Activated CD8-positive, alpha-beta memory T cell treated with anti-CD3 and anti-CD28 coated beads for 48 hours (primary cell): ENCODE results near the gene NINL.

Experiments
- DNase-seq, 3 experiments: peaks; one replicate each; pipeline ENCODE4 v3.0.0-alpha.2; 2020; ENCODE audit warnings: low read depth in 2 of 3, low spot score in 2 of 3

NINL gene

DNA sequence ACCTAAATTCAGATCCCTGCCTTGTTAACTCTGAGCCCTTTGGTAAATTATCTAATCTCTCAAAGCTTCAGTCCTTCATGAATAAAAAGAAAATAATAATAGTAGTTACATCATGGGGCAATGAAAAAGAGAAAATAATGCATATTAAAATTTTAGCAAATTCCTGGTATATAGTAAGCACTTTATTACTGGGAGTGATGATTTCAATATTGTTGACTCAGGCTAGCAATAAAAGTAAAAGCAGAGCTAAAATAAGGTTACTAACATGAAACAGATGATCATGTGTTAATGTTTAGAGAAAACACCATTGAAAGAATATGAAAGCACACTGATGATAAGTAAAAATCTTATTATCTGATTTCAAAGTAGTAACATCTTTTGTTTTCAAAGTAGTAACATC, 164.2 kb downstream of the NINL start:
- no peak for DNase-seq

DNA sequence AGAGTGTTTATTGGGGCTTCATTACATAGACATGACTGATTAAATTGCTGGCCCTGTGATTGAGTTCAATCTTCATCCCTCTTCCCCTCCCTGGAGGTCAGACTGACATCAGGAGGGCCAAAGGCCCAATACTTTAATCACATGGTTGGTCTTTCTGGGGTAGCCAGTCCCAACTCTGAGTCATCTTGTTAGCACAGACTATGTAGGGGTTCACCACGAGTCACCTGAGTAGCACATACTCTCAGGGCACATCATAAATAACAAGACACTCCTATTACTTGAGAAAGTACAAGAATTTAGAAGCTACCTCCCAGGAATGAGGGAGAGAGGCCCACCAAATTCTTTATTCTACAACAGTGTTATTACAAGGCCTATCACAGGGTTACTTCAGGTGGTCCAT, 166.6 kb downstream of the NINL start:
- DNase-seq: no peak

DNA sequence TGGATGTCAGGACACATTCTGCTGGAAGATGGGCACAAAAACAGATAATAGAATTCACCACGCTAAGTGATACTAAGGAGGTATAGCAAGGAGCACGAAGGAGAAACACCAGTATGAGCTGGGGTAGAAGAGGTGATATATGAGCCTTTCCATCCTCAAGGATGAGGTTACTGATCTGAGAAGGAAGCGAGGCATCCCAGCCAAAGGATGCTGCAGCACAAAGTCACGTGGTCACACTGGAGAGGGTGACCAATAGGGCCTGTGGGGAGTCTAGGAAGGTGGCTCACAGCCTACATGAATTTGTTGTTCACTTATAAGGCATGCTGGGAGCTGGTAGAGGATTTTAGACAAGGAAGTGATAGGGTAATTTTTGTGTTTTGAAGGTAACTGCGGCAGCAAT, 176.4 kb downstream of the NINL start:
- no peak for DNase-seq

DNA sequence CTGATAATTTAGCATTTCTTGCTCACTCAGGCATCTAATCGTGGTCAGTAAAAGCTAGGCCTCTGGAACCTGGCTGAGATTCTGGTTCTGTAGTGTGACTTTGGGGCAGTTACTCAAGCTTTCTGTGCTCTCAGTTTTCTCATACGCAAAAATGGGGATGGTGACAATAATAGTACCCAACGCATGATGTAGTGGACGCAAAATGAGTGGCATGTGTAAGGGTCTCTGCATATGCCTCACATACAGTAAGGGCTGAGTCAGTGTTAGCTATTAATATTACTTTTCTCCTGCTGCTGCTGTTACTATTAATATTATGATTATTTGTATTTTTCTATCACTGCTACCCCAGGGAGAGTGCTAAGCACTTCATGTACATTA, 177.2 kb downstream of the NINL start:
- no peak for DNase-seq

DNA sequence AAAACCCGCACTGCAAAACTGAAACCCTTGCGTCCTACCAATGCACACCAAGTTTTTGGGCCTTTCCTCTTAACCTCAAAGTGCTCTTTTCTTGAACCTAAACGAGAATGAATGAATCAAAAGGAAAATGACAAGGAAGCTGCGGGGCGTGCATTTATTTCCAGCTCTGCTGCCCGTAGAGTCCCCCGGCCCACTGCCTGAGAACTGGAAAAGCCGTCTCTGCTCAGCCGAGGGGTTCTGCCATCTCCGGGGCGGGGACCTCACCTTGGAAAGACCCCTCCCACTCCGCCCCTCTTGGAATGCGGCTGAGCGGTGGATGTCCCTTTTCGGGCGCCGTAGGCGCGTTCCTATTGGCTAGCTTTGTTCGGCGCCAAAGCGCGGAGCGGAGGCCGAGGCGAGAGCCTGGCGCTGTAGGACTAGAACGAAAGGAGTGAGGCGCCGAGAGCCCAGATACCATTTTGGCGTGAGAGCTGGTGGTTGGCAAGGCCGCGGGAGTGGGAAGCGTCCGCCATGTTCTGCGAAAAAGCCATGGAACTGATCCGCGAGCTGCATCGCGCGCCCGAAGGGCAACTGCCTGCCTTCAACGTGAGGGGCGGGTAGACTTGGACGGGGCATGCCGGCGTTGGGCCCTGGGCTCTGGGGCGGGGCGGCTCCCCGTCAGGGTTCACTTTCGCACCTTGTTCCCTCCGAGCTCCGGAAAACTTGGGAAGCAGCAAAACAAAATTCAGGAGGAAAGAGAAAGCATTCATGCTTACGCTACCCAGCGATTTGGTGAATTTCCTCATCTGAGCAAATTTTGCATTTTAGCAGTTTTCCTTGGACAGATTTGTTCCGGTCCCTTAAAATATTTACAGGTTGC, 177.8 kb downstream of the NINL start, which contains the start of gene GINS1:
Gene GINS1, plus strand, starts transcription at position 363 of the 859 bp plus-strand sequence. Its CDS starts 148 bp downstream, at position 511.
- peak; percentile 76 to 81 (median 77) for DNase-seq
